Stimulated activated naive CD4-positive, alpha-beta T cell (primary cell): ENCODE measurements around the gene C8B.

Experiments used
- DNase-seq, 6 experiments: peaks; one replicate each; lab custom pipeline; 2025; lab: John Stamatoyannopoulos, UW

The C8B gene

GRCh38 chr1:56931686-56932085, 34.1 kb downstream of the C8B start:
- DNase-seq = no peak

DNA sequence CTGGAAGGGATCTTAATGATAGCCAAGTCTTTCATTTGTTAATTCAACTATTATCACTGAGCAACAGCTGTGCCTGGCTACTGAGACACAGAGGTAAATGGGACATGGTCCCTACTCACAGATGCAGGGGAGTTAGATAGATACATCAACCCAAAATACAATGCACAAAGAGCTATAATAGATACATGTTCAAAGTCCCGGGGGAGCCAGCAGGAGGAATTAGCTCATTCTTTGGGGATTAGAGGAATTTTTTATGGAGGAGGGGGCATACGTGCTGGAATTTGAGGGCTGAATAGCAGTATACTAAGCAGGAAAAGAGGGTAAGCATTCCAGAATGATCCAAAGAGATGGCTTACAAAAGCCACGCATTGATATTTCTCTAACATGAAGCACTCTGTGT, 34.6 kb downstream of the C8B start:
- no peak for DNase-seq

GRCh38 chr1:56929492-56929891, 36.3 kb downstream of the C8B start:
- no peak for DNase-seq

GRCh38 chr1:56927986-56928385, 37.8 kb downstream of the C8B start:
- no peak for DNase-seq

- no peak for DNase-seq
Observed at GRCh38 chr1:56927171-56927570, 38.6 kb downstream of the C8B start.

GRCh38 chr1:56925193-56925592, 40.6 kb downstream of the C8B start:
- DNase-seq = no peak

DNA sequence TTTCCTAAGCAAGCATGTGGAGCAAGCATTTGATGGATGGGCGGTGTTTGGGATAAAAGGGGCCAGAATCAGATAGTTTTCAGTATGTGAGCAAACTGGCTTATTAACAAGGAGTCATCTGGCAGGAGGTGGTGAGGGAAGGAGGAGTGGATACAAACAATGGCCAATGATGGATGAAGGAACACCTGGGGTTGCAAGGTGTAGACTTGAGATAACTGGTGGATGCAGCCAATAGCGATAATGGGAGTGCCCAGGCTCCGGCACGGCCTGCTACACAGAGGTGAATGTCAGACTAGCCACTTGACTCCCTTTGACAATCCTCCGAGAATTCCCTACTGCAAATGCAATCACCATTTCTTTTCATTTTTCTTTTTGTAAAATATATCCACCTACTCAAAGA, 41.7 kb downstream of the C8B start:
- no peak for DNase-seq

- DNase-seq = no peak
Observed at GRCh38 chr1:56923201-56923600, 42.6 kb downstream of the C8B start.

- DNase-seq = no peak
Observed at GRCh38 chr1:56922507-56922906, 43.3 kb downstream of the C8B start.

- DNase-seq = no peak
Observed at GRCh38 chr1:56922070-56922469, 43.7 kb downstream of the C8B start.

GRCh38 chr1:56921479-56921878, 44.3 kb downstream of the C8B start:
- DNase-seq = no peak

GRCh38 chr1:56920591-56921001, 45.2 kb downstream of the C8B start:
- no peak for DNase-seq

- DNase-seq = no peak
Observed at GRCh38 chr1:56917356-56917755, 48.5 kb downstream of the C8B start.

DNA sequence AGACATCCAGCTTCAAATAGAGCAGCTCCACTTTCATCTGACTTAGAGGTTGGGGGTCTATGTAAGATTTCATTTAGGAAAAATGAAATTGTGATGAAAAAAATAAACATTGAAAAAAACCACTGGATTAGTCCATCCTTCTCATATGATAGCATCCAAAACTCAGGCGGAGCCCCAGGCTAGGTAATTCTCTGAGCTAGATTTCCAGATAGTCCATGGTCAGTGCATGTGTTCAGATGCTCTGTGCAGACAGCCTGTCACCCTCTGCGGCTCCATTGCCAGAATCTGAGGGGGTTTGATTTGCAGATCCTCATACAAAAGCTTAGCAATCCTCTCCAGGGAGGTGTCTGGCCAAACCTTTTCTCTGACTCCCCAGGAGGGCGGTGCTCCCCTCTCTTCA, 49.2 kb downstream of the C8B start:
- DNase-seq = no peak

- no peak for DNase-seq
Observed at GRCh38 chr1:56915960-56916359, 49.9 kb downstream of the C8B start.

DNA sequence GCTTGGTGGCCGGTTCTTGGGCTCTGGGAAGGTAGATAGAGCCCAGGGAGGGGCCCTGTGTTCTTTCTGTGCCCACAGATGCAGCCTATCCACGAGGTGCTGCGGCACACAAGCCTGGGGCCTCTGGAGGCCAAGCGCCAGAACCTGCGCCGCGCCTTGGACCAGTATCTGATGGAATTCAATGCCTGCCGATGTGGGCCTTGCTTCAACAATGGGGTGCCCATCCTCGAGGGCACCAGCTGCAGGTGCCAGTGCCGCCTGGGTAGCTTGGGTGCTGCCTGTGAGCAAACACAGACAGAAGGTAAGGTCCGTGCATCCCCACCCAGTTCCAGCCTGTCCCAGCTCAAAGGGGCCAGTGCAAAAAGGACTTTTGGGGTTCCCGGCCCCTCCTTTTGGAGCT, 53.5 kb downstream of the C8B start:
- no peak for DNase-seq

- no peak for DNase-seq
Observed at GRCh38 chr1:56911098-56911938, 54.5 kb downstream of the C8B start.

DNA sequence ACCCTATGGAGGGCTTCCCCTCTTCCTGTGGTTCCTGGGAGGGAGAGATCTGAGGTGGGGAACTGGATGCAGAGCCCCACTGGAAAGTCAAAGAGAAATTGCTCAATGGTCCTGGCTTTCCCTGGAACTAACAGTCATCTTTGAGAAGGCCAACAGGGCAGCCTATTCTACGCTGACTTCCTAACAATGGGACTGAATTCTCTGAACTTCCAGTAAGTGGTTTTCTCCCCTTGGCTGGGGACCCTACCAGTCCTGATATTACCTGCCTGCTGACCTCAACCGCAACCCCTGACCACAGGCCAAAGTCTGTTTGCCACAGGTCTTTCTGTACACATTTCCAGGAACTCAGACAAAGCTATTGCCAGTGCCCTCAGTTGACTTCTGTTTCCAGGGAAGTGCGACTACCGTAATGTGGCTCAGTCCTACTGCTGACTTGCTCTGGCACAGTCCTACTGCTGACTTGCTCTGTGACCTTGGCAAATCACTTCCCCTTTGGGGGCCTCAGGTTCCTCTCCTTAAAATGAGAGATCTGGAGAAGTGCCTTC, 55.3 kb downstream of the C8B start:
- no peak for DNase-seq

- no peak for DNase-seq
Observed at GRCh38 chr1:56908619-56909221, 57.1 kb downstream of the C8B start.

- no peak for DNase-seq
Observed at GRCh38 chr1:56905667-56906066, 60.1 kb downstream of the C8B start.

DNA sequence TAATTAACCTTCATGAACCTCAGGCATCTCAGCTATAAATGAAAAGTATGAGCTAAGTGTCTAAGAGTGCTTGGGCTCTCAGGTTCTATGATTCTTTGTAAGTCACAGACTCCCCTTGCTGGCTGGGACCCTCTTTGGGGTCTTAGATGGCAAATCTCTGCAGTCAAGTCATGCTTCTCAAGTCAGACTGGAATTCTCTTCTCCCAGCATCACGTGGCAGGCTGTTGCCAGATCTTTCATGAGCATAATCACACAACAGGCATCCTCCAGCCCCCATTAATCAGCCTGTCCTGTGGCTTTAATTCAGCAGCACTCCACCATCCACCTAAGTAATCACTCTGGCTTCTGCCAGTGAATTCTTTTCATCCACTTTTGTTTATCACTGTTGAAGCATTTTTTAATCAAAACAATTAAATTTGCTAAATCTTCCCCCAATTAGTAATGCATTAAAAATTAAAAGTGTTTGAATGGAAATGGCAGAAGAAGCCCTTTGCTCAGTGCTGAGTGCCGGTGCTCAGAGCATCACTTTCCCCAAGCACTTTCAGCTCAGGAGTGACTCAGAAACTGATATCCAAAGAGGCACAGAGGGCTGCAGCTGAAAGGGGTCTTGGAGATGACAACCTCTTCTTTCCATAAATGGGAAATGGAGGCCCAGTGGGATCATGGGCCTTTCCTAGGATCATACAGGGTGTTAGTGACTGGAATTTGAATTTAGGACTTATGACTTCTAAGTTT, 61.0 kb downstream of the C8B start:
- no peak for DNase-seq

- DNase-seq = no peak
Observed at GRCh38 chr1:56903778-56904177, 62.0 kb downstream of the C8B start.

DNA sequence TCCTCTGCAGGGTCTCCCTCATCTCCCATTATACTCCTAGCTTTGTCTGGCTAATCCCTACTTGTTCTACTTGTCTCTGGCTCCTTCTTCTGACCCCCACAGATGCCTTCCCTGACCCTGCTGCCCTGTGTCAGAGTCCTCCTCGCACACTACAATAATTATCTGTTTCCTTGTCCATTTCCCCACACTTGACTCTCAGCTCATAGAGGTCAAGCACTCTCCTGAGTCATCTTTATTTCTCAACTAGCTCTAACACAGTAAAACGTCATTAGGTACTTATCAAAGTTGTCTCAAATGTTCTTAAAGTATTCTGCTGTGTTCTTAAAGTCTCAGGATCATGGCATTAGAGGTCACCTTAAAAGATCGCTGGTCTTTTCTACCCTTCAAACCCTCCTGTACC, 64.1 kb downstream of the C8B start:
- no peak for DNase-seq
